Smooth muscle cell of the brain vasculature (primary cell): ENCODE measurements around the gene CDKN1A.

Experiments
- DNase-seq: peaks from one replicate; pipeline ENCODE4 v3.0.0-alpha.2; 2012; ENCODE audit warnings: low read depth, low spot score

CDKN1A gene

GRCh38 chr6:36677059-36677749 is 1.3 kb upstream of the CDKN1A start:
- DNase-seq = no peak

DNA sequence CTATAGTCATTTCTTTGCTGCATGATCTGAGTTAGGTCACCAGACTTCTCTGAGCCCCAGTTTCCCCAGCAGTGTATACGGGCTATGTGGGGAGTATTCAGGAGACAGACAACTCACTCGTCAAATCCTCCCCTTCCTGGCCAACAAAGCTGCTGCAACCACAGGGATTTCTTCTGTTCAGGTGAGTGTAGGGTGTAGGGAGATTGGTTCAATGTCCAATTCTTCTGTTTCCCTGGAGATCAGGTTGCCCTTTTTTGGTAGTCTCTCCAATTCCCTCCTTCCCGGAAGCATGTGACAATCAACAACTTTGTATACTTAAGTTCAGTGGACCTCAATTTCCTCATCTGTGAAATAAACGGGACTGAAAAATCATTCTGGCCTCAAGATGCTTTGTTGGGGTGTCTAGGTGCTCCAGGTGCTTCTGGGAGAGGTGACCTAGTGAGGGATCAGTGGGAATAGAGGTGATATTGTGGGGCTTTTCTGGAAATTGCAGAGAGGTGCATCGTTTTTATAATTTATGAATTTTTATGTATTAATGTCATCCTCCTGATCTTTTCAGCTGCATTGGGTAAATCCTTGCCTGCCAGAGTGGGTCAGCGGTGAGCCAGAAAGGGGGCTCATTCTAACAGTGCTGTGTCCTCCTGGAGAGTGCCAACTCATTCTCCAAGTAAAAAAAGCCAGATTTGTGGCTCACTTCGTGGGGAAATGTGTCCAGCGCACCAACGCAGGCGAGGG is 594 bp upstream of the CDKN1A start:
- no peak for DNase-seq

GRCh38 chr6:36679043-36679833 is 724 bp downstream of the CDKN1A start:
- no peak for DNase-seq

DNA sequence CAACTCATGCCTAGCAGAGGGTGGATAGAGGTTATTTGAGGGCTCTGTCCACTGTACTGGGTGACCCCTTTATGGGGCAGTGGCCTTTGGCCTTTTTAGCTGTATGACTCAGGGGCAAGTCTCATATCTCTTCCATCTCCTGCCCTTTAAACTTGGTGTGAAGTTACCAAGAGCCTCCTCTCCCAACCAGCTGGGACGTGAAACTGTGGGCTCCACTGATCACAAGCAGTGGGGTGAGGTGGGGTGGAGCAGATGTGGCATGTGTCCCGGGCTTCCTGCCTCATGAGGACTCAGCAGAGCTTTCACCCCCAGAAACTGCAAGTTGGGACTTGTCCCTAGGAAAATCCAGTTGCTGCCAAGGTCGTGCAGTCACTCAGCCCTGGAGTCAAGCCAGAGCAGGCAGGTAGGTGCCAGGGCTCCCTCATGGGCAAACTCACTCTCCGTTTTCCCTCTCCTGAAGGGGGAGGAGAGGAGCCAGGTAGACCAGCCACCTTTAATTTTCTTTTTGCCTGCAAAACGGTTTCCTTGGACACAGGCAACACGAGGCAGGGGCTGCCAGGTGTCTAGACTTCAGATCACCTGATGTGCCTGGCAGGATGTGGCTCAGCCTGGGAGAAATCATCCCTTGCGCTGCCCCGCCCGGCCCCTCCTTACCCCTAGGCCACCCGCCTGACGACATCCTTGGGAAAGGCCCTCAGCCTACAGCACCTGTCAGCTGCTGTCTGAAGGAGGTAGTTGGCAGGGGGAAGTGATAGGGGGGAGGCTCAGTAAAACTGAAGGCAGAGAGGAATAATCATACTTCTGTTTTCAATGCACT is 4.0 kb downstream of the CDKN1A start:
- DNase-seq = no peak

GRCh38 chr6:36683145-36683655 is 4.7 kb downstream of the CDKN1A start:
- DNase-seq = no peak

DNA sequence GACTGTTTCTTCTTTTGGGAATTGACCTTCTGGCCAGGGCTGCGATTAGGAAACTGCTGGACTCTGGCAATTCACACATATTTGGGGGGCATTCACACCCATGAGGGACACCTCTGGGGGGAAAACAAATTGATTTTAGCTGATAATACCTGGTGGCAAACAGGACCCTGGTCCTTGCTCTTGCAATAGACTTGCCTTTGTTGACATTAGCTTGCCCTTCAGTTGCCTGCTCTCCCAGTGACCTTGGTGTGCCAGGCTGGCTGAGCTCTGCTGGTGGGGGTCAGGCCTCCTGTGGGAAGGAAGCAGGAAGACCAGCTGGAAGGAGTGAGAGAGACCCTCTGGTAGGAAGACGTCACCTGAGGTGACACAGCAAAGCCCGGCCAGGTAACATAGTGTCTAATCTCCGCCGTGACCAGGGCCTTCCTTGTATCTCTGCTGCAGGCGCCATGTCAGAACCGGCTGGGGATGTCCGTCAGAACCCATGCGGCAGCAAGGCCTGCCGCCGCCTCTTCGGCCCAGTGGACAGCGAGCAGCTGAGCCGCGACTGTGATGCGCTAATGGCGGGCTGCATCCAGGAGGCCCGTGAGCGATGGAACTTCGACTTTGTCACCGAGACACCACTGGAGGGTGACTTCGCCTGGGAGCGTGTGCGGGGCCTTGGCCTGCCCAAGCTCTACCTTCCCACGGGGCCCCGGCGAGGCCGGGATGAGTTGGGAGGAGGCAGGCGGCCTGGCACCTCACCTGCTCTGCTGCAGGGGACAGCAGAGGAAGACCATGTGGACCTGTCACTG is 5.3 kb downstream of the CDKN1A start:
- DNase-seq = no peak

GRCh38 chr6:36684447-36684812 is 5.9 kb downstream of the CDKN1A start:
- no peak for DNase-seq

GRCh38 chr6:36685166-36685924 is 6.8 kb downstream of the CDKN1A start:
- DNase-seq = no peak

- no peak for DNase-seq
Observed at GRCh38 chr6:36685926-36686667, 7.6 kb downstream of the CDKN1A start.

DNA sequence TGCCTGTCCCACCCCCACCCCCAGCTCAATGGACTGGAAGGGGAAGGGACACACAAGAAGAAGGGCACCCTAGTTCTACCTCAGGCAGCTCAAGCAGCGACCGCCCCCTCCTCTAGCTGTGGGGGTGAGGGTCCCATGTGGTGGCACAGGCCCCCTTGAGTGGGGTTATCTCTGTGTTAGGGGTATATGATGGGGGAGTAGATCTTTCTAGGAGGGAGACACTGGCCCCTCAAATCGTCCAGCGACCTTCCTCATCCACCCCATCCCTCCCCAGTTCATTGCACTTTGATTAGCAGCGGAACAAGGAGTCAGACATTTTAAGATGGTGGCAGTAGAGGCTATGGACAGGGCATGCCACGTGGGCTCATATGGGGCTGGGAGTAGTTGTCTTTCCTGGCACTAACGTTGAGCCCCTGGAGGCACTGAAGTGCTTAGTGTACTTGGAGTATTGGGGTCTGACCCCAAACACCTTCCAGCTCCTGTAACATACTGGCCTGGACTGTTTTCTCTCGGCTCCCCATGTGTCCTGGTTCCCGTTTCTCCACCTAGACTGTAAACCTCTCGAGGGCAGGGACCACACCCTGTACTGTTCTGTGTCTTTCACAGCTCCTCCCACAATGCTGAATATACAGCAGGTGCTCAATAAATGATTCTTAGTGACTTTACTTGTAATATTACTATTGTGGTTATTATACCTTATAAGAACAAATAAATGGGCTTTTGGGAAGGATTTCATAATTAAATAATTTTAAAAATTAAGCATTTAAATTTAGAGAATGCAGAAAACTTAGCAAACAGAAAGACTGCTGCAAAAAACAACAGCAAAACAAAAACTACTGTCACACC is 8.4 kb downstream of the CDKN1A start:
- DNase-seq = no peak

- DNase-seq = no peak
Observed at GRCh38 chr6:36688063-36688738, 9.7 kb downstream of the CDKN1A start.

DNA sequence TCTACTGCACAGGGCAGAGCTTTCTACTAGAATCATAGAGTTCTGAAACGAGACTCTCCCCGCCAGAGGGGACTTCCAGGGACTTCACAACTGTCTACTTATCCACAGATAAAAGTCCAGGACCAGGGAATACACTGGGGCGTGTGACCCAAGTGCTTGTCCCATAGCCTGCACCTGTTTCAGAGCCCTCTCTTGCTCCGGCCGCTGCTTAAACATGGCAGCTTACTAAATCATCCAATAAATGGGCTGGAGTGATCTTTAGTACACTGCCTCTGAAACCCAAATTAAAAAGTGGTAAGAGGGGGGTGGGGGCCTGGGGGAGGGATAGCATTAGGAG is 10.2 kb downstream of the CDKN1A start:
- DNase-seq = no peak

- no peak for DNase-seq
Observed at GRCh38 chr6:36691011-36691410, 12.5 kb downstream of the CDKN1A start.

DNA sequence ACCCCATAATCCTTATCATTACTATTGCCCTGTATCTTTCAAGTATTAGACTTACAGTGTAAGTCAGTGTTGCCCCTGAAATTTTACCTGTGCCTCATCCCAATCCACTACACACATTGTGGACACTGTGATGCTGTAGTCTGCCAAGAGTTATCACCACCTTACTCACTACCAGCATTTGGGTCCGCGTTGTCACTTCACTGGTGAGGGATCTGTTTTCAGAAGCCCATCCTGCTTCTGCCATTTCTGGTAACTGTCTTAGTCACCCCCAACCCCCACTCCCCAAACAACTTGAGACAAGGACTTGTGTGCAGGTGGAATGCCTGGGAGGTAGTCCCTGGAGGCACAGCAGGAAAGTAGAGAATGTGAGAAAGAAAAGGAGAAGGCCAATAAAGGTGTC is 13.1 kb downstream of the CDKN1A start:
- no peak for DNase-seq

- DNase-seq = no peak
Observed at GRCh38 chr6:36692220-36692619, 13.7 kb downstream of the CDKN1A start.

DNA sequence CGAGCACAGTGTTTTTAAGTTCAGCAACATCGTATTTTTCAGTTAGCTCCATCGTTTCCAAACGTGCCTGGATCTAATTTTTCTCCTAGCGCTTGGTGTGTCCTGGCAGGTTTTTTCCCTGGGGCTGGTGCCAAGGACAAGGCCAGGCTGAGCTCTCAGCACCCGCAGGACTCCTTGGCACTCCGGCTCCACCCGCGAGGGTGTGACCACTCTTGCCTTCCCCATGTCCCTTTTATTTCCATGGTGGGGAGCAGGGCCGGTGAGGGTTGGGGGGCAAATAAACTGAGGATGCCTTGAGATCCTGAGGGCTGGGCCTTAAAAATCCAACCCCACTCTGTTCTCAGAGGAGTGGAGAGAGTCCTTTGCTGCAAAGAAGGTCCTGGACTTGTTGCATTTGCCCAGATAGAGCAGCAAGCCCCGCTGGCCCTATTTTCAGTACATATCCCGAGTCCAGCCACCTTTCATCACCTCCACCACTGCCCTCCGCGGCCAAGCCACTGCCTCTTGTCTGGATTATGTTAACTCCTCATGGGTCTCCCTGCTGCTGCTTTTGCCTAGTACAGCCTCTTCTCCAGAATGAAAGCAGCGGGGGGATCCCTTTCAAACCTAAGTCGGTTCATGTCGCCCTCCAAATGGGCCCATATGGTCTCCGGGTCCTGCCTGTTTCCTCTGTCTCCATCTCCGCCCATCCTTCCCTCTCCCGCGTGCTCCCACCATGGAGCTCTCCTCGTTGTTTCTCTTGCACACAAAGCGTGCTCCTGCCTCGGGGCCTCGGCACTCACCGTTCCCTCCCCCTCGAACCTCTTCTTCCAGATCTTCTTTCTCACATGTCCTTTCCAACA is 14.6 kb downstream of the CDKN1A start:
- DNase-seq = no peak

- no peak for DNase-seq
Observed at GRCh38 chr6:36694616-36695015, 16.1 kb downstream of the CDKN1A start.
